Endothelial cell of umbilical vein (primary cell): Measurements from ENCODE around the gene DAB2. TPM values are rescaled to one million over a fixed set of nuclear protein-coding genes. Genes with fewer than 3 reads are reported as not detected.

ENCODE experiments used
- BruUV-seq: library from RNA; stranded (reverse); fragments of 400-500 nt; replicated peaks from 2 replicates; lab custom pipeline; 2021; lab: Mats Ljungman, UMichigan
- CTCF ChIA-PET: fragments of 300-600, 350-600 bp; sonication (Branson Sonifier 250); formaldehyde crosslinking; loops from one replicate; lab custom pipeline; 2021; ENCODE audit warnings: antibody characterized with exemption, inconsistent platforms; lab: Charles Lee
- POLR2A ChIA-PET: fragments of 300-600, 350-600 bp; sonication (Branson Sonifier 250); formaldehyde crosslinking; loops from one replicate; lab custom pipeline; 2021; ENCODE audit warnings: antibody characterized with exemption, inconsistent platforms; lab: Charles Lee
- DNase-seq: peaks from one replicate; pipeline ENCODE4 v3.0.0-alpha.2; 2011; ENCODE audit warnings: low read depth, low spot score
- FAIRE-seq: peaks from 2 replicates; lab custom pipeline; 2011; peaks lifted over from hg19 to GRCh38; lab: Jason Lieb, UNC
- H2AFZ ChIP-seq: 2 replicates; pipeline ENCODE4 v1.6.0; 2012; ENCODE audit warnings: low read depth, low read length, control low read depth, inconsistent platforms
- H3K27ac ChIP-seq: 2 replicates; pipeline ENCODE4 v1.5.1; 2011; ENCODE audit warnings: low read depth, mild to moderate bottlenecking, control low read depth, low read length, moderate library complexity; ENCODE audit not compliant: insufficient read depth
- H3K27me3 ChIP-seq, 2 experiments: 2 replicates each; pipeline versions ENCODE4 v1.6.0 to v1.6.1; 2011; ENCODE audit warnings: low read length in 2 of 2, mixed read lengths in 1 of 2; ENCODE audit not compliant: control insufficient read depth in 2 of 2, insufficient read depth in 2 of 2
- H3K36me3 ChIP-seq, 2 experiments: 2 replicates in 1 of 2; 3 replicates in 1 of 2; pipeline ENCODE4 v1.5.1; 2011; ENCODE audit warnings: low read length in 2 of 2, mild to moderate bottlenecking in 1 of 2, moderate library complexity in 1 of 2; ENCODE audit not compliant: control insufficient read depth in 2 of 2, insufficient read depth in 2 of 2; ENCODE audit errors: extremely low read depth in 1 of 2
- H3K4me1 ChIP-seq: 3 replicates; pipeline ENCODE4 v1.5.1; 2011; ENCODE audit warnings: mild to moderate bottlenecking, low read length; ENCODE audit not compliant: control insufficient read depth, insufficient read depth; ENCODE audit errors: extremely low read depth
- H3K4me2 ChIP-seq: 2 replicates; pipeline ENCODE4 v1.6.1; 2011; ENCODE audit warnings: low read length, control low read depth, mixed read lengths; ENCODE audit not compliant: insufficient read depth
- H3K4me3 ChIP-seq, 3 experiments: fragments of 200-600 bp in 1 of 3; sonication (generic), shearing (Covaris generic) in 1 of 3; replicated peaks in 1 of 3; 2 replicates each; pipeline ENCODE4 v1.5.1; 2011 to 2016; ENCODE audit warnings: control low read depth in 3 of 3, low read length in 3 of 3, mild to moderate bottlenecking in 2 of 3, inconsistent platforms in 1 of 3, low read depth in 1 of 3, moderate library complexity in 1 of 3; ENCODE audit not compliant: insufficient read depth in 1 of 3
- H3K79me2 ChIP-seq: 2 replicates; pipeline ENCODE4 v1.6.0; 2012; ENCODE audit warnings: low read length, inconsistent platforms; ENCODE audit not compliant: control insufficient read depth, insufficient read depth
- H3K9ac ChIP-seq: replicated peaks from 2 replicates; pipeline ENCODE3; 2011; ENCODE audit warnings: low read length, control low read depth; ENCODE audit not compliant: insufficient read depth; ENCODE audit errors: extremely low read depth
- H3K9me1 ChIP-seq: replicated peaks from 3 replicates; pipeline ENCODE4 v1.6.0; 2011; ENCODE audit warnings: mild to moderate bottlenecking, low read length; ENCODE audit not compliant: control insufficient read depth, insufficient read depth; ENCODE audit errors: extremely low read depth
- H3K9me3 ChIP-seq: replicated peaks from 2 replicates; pipeline ENCODE4 v1.5.1; 2012; ENCODE audit warnings: low read length, inconsistent platforms; ENCODE audit not compliant: control insufficient read depth, insufficient read depth
- H4K20me1 ChIP-seq: replicated peaks from 2 replicates; pipeline ENCODE3; 2011; ENCODE audit warnings: mild to moderate bottlenecking, low read length; ENCODE audit not compliant: control insufficient read depth, insufficient read depth; ENCODE audit errors: extremely low read depth
- EZH2 ChIP-seq: IDR thresholded peaks from 2 replicates; pipeline ENCODE4 v1.6.1; 2012; ENCODE audit warnings: borderline replicate concordance, low read depth, mild to moderate bottlenecking, moderate library complexity, low read length, inconsistent platforms; ENCODE audit not compliant: severe bottlenecking
- FOS ChIP-seq: IDR thresholded peaks from 2 replicates; pipeline ENCODE4 v1.6.1; 2011; ENCODE audit warnings: mild to moderate bottlenecking, low read length, moderate library complexity, borderline replicate concordance; ENCODE audit not compliant: insufficient read depth
- GATA2 ChIP-seq: IDR thresholded peaks from 2 replicates; pipeline ENCODE4 v1.7.0; 2011; ENCODE audit warnings: low read depth, mild to moderate bottlenecking, moderate library complexity, mixed read lengths, low read length; ENCODE audit not compliant: insufficient read length, insufficient read depth
- MYC ChIP-seq: IDR thresholded peaks from one replicate; pipeline ENCODE4 v1.6.1; 2011; ENCODE audit warnings: mild to moderate bottlenecking, low read depth, low read length
- POLR2A ChIP-seq: IDR thresholded peaks from 2 replicates; pipeline ENCODE4 v1.6.1; 2012; ENCODE audit warnings: low read depth, mild to moderate bottlenecking, control low read depth, low read length
- POLR2AphosphoS5 ChIP-seq: IDR thresholded peaks from 2 replicates; pipeline ENCODE4 v1.6.1; 2012; ENCODE audit warnings: low read depth, mild to moderate bottlenecking, control low read depth, low read length, moderate library complexity; ENCODE audit not compliant: insufficient read depth
- dilution Hi-C: fragments of 300-500 bp; cut with MboI; formaldehyde crosslinking; loops from one replicate; pipeline ENCODE4 v1.15.0; 2019; ENCODE audit warnings: low sequenced_read_pairs; ENCODE audit not compliant: extremely low pct_ligation_motif_present
- intact Hi-C: fragments of 100-400 bp; cut with micrococcal nuclease; formaldehyde crosslinking; loops from one replicate; pipeline ENCODE4 v1.10.0; 2022
- polyA plus RNA-seq, 4 experiments: library from polyadenylated mRNA; depleted of rRNA in 3 of 4; stranded (reverse) in 3 of 4; unstranded in 1 of 4; fragments of >200 nt; gene quantifications; 2 replicates each; pipeline versions ENCODE4 v1.2.1 to v1.2.3, GENCODE V29; 2011 to 2012; ENCODE audit warnings: missing spikeins in 1 of 4
- total RNA-seq: library from RNA; stranded (reverse); gene quantifications from 2 replicates; pipeline ENCODE4 v1.2.3, GENCODE V29; 2021

DAB2 gene
- total and polyA plus RNA-seq, 2 donors (not counting 3 experiments of a cell fraction or from before 2014, with no cell fraction given): 168 to 283 TPM

GRCh38 chr5:39395521-39395920 is 29.3 kb downstream of the DAB2 start:
- dilution Hi-C loops (no loop called here), intact Hi-C loops (no loop called here)
- Histone ChIP-seq H3K9ac (no peak overlapping the region), H3K9me1 (no peaks in the 10 kb centered on the region), H3K27me3 (no peaks in the 10 kb centered on the region), H3K4me3 (no peak overlapping the region), H3K27ac (peak overlapping the region; percentile 42), H3K79me2 (peaks cover 52% of the 10 kb centered on the region), H3K4me2 (no peak overlapping the region), H3K36me3 (peaks cover 24 to 37% of the 10 kb centered on the region in 2 experiments), H2AFZ (no peak overlapping the region), H3K4me1 (peaks cover 21% of the 10 kb centered on the region), H3K9me3 (no peaks in the 10 kb centered on the region), H4K20me1 (peaks cover under 1% of the 10 kb centered on the region)
- POLR2A ChIA-PET: interaction anchor here (0.6 to 1.8 kb wide), 3 partner anchors 15 to 106 kb away, joined by 3 to 9 read pairs (median 4); partner anchors contain the start of gene DAB2
- FAIRE-seq (no peak), DNase-seq (no peak)
- TF ChIP-seq MYC (no peak), GATA2 (no peak), POLR2A (no peak)
- BruUV-seq: TSS peak; percentile 93
- CTCF ChIA-PET: interaction anchor here (0.7 to 10.1 kb wide), 8 partner anchors 10 to 178 kb away, joined by 3 to 97 read pairs (median 5); partner anchors contain the start of gene DAB2

DNA sequence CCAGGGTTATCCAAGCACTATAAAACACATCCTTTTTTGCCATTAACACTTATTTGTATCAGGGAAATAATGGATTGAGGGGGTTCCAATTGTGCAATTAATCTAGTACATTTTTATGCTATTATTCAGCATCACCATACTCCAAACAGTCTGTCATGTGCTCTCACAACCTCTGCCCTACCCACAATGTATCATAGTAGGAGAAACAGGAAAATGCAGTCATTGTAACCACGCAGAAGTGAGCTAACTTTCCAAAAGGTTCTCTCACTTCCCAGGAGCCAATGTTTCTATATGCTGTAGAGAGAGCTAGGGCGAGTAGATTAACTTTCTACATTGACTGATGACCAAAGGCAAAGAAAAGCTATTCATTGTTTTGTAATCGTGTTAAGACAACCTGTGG is 29.8 kb downstream of the DAB2 start:
- DNase-seq (peak; percentile 86), FAIRE-seq (peak; percentile 46)
- dilution Hi-C loops: no loop called here
- TF ChIP-seq FOS (peak; percentile 53), EZH2 (no peak), POLR2AphosphoS5 (peak; percentile 26)
- H3K4me2 ChIP-seq: no peak overlapping the region
- H3K4me1 ChIP-seq: peaks cover 19% of the 10 kb centered on the region
- H4K20me1 ChIP-seq: no peaks in the 10 kb centered on the region
- ChIA-PET CTCF (interaction anchor here (0.7 to 10.1 kb wide), 8 partner anchors 10 to 177 kb away, joined by 3 to 97 read pairs (median 5); partner anchors contain the start of gene DAB2), POLR2A (interaction anchor here (0.6 to 1.8 kb wide), 3 partner anchors 16 to 106 kb away, joined by 3 to 9 read pairs (median 4); partner anchors contain the start of gene DAB2)
- H2AFZ ChIP-seq: no peak overlapping the region
- no TSS peak for BruUV-seq
- no peaks in the 10 kb centered on the region for H3K27me3 ChIP-seq
- intact Hi-C loops: no loop called here
- H3K79me2 ChIP-seq: peaks cover 49% of the 10 kb centered on the region
- peaks cover 28 to 41% of the 10 kb centered on the region in 2 experiments for H3K36me3 ChIP-seq
- H3K9me1 ChIP-seq: no peaks in the 10 kb centered on the region
- H3K4me3 ChIP-seq: no peak overlapping the region
- no peak overlapping the region for H3K9ac ChIP-seq
- H3K9me3 ChIP-seq: no peaks in the 10 kb centered on the region
- H3K27ac ChIP-seq: peak overlapping the region; percentile 42
